HCT116 (cell line): Measurements from ENCODE around the gene CALML6. TPM values are rescaled to one million over a fixed set of nuclear protein-coding genes. Genes with fewer than 3 reads are reported as not detected.

Experiments used
- ATAC-seq: fragments of 200-7000 bp; cut with Tn5 transposase; 2 replicates; pipeline ENCODE4 v1.9.1; 2020; ENCODE audit warnings: mild to moderate bottlenecking, moderate library complexity
- BruUV-seq: library from RNA; stranded (reverse); fragments of 400-500 nt; replicated peaks from 2 replicates; lab custom pipeline; 2021; lab: Mats Ljungman, UMichigan
- CTCF ChIA-PET: fragments of 300-600 bp; sonication (Branson Sonifier 250); formaldehyde crosslinking; loops from one replicate; lab custom pipeline; 2021; ENCODE audit warnings: antibody characterized with exemption; lab: Charles Lee
- POLR2A ChIA-PET: fragments of 300-600, 350-600 bp; sonication (Branson Sonifier 250); formaldehyde crosslinking; loops from one replicate; lab custom pipeline; 2021; ENCODE audit warnings: antibody characterized with exemption; lab: Charles Lee
- RAD21 ChIA-PET, 2 experiments: fragments of 300-600 bp; sonication (Branson Sonifier 250); formaldehyde crosslinking; loops; one replicate each; lab custom pipeline; 2023; ENCODE audit warnings: low total read pairs in 2 of 2; ENCODE audit not compliant: uncharacterized antibody in 2 of 2, unreplicated experiment in 2 of 2, low non-redundant PET in 1 of 2; lab: Charles Lee
- DNase-seq: peaks from one replicate; pipeline ENCODE4 v3.0.0-alpha.2; 2010; ENCODE audit warnings: low read depth, low spot score
- H2AFZ ChIP-seq: fragments of 200-600 bp; shearing (Covaris generic), sonication (generic); 2 replicates; pipeline ENCODE4 v1.6.1; 2017; ENCODE audit warnings: low read depth, mixed run types, mixed read lengths, antibody characterized with exemption, low read length; ENCODE audit not compliant: poor library complexity, severe bottlenecking
- H3K27ac ChIP-seq: 2 replicates; pipeline ENCODE4 v1.5.1; 2012; ENCODE audit warnings: low read depth, low read length
- H3K27me3 ChIP-seq: fragments of 200-600 bp; sonication (generic); 2 replicates; pipeline ENCODE4 v1.6.1; 2016; ENCODE audit warnings: mixed run types, low read length, mixed read lengths; ENCODE audit not compliant: insufficient read depth
- H3K36me3 ChIP-seq, 2 experiments: fragments of 200-500 bp in 1 of 2; fragments of 200-600 bp in 1 of 2; sonication (Bioruptor generic) in 1 of 2; sonication (generic) in 1 of 2; 2 replicates each; pipeline versions ENCODE4 v1.5.1 to v1.6.1; 2014 to 2016; ENCODE audit warnings: low read length in 2 of 2, inconsistent platforms in 1 of 2, mixed read lengths in 1 of 2, mixed run types in 1 of 2; ENCODE audit not compliant: insufficient read depth in 2 of 2, control insufficient read depth in 1 of 2
- H3K4me1 ChIP-seq, 2 experiments: fragments of 200-600 bp in 1 of 2; sonication (generic) in 1 of 2; 2 replicates each; pipeline versions ENCODE4 v1.5.1 to v1.6.1; 2012 to 2017; ENCODE audit warnings: low read length in 2 of 2, inconsistent platforms in 1 of 2, mild to moderate bottlenecking in 1 of 2, mixed read lengths in 1 of 2, mixed run types in 1 of 2, moderate library complexity in 1 of 2; ENCODE audit not compliant: insufficient read depth in 2 of 2, control insufficient read depth in 1 of 2
- H3K4me2 ChIP-seq: fragments of 200-600 bp; sonication (generic); 2 replicates; pipeline ENCODE4 v1.6.1; 2017; ENCODE audit warnings: mixed run types, low read length, mixed read lengths
- H3K4me3 ChIP-seq, 2 experiments: fragments of 200-600 bp in 1 of 2; sonication (generic) in 1 of 2; replicated peaks in 1 of 2; 2 replicates each; pipeline ENCODE4 v1.5.1; 2011 to 2016; ENCODE audit warnings: low read length in 2 of 2, control low read depth in 1 of 2, low read depth in 1 of 2, mild to moderate bottlenecking in 1 of 2, mixed read lengths in 1 of 2, mixed run types in 1 of 2
- H3K79me2 ChIP-seq: fragments of 200-600 bp; sonication (generic); 2 replicates; pipeline ENCODE4 v1.6.1; 2017; ENCODE audit warnings: mild to moderate bottlenecking, mixed run types, low read length, moderate library complexity, mixed read lengths; ENCODE audit not compliant: insufficient read depth
- H3K9ac ChIP-seq: fragments of 200-600 bp; sonication (generic); 2 replicates; pipeline ENCODE4 v1.6.1; 2016; ENCODE audit warnings: low read length, mixed read lengths
- H3K9me2 ChIP-seq: fragments of 200-600 bp; sonication (generic), shearing (Covaris generic); 2 replicates; pipeline ENCODE4 v1.6.1; 2017; ENCODE audit warnings: mixed run types, mild to moderate bottlenecking, moderate library complexity; ENCODE audit not compliant: insufficient read depth
- H3K9me3 ChIP-seq, 2 experiments: fragments of 200-500 bp in 1 of 2; fragments of 200-600 bp in 1 of 2; sonication (Bioruptor generic) in 1 of 2; sonication (generic) in 1 of 2; 2 replicates each; pipeline ENCODE4 v1.6.1; 2014 to 2017; ENCODE audit warnings: low read length in 2 of 2, mixed read lengths in 2 of 2, inconsistent platforms in 1 of 2, low read depth in 1 of 2, mild to moderate bottlenecking in 1 of 2, mixed run types in 1 of 2, moderate library complexity in 1 of 2; ENCODE audit not compliant: control insufficient read depth in 1 of 2, insufficient read depth in 1 of 2
- H4K20me1 ChIP-seq: fragments of 200-600 bp; sonication (generic), shearing (Covaris generic); 2 replicates; pipeline ENCODE4 v1.6.1; 2017; ENCODE audit warnings: mixed run types, mild to moderate bottlenecking, moderate library complexity; ENCODE audit not compliant: insufficient read depth
- CBX3 ChIP-seq: IDR thresholded peaks from 2 replicates; pipeline ENCODE4 v1.6.1; 2012; ENCODE audit warnings: low read depth
- CEBPB ChIP-seq: IDR thresholded peaks from 2 replicates; pipeline ENCODE4 v1.6.1; 2012; ENCODE audit warnings: low read depth
- EGR1 ChIP-seq: IDR thresholded peaks from 2 replicates; pipeline ENCODE4 v1.6.1; 2012; ENCODE audit warnings: low read depth
- POLR2A ChIP-seq: IDR thresholded peaks from 2 replicates; pipeline ENCODE4 v1.7.0; 2011; ENCODE audit warnings: borderline replicate concordance; ENCODE audit not compliant: insufficient read depth, insufficient read length; ENCODE audit errors: extremely low read depth
- POLR2AphosphoS5 ChIP-seq: IDR thresholded peaks from 2 replicates; pipeline ENCODE4 v1.6.1; 2011; ENCODE audit warnings: mild to moderate bottlenecking, low read depth, low read length, moderate library complexity
- SIN3A ChIP-seq: IDR thresholded peaks from 2 replicates; pipeline ENCODE4 v1.6.1; 2012; ENCODE audit warnings: low read depth
- YY1 ChIP-seq: IDR thresholded peaks from 2 replicates; pipeline ENCODE4 v1.6.1; 2011; ENCODE audit warnings: low read length, low read depth, moderate library complexity, mild to moderate bottlenecking; ENCODE audit not compliant: insufficient replicate concordance; ENCODE audit errors: extremely low read depth
- ZBTB33 ChIP-seq: IDR thresholded peaks from 2 replicates; pipeline ENCODE4 v1.6.1; 2011; ENCODE audit warnings: mild to moderate bottlenecking, low read length, moderate library complexity; ENCODE audit not compliant: insufficient replicate concordance; ENCODE audit errors: extremely low read depth
- intact Hi-C: fragments of 100-400 bp; cut with micrococcal nuclease; formaldehyde crosslinking; loops from 2 replicates; pipeline ENCODE4 v1.10.0; 2022
- total RNA-seq: library from RNA; stranded (reverse); gene quantifications from one replicate; pipeline ENCODE4 v1.2.1, GENCODE V29; 2021; ENCODE audit not compliant: unreplicated experiment

Gene CALML6
- total RNA-seq, 1 experiment from 2014 or later: 2.3 TPM

- TF ChIP-seq ZBTB33 (no peak), POLR2AphosphoS5 (no peak), POLR2A (no peak), EGR1 (no peak)
These were observed 27.1 kb downstream of the CALML6 start (continued) for GRCh38 chr1:1941868-1942752.

GRCh38 chr1:1942753-1943656 lies 27.9 kb downstream of the CALML6 start:
- BruUV-seq: no TSS peak
- POLR2A ChIA-PET: interaction anchor here (1.0 kb wide), 1 partner anchor 106 kb away, joined by 3 read pairs; no protein-coding TSS in a partner anchor
- H3K9me3 ChIP-seq: no peaks in the 10 kb centered on the region
- H3K79me2 ChIP-seq: no peaks in the 10 kb centered on the region
- H3K27ac ChIP-seq: no peak overlapping the region; the same call in 1 of the 2 replicates
- TF ChIP-seq POLR2AphosphoS5 (no peak), YY1 (no peak), ZBTB33 (no peak), CEBPB (no peak), EGR1 (no peak), SIN3A (no peak), CBX3 (no peak)
- TF ChIP-seq, all 23 proteins: peak for 0
- Histone ChIP-seq H3K27me3 (no peaks in the 10 kb centered on the region), H3K4me3 (no peak overlapping the region), H2AFZ (no peak overlapping the region), H3K9ac (no peak overlapping the region), H3K4me2 (peak overlapping the region; percentile 91; the same call in 1 of the 2 replicates), H4K20me1 (no peaks in the 10 kb centered on the region), H3K36me3 (no peaks in the 10 kb centered on the region), H3K4me1 (peaks cover 0 to 10% of the 10 kb centered on the region in 2 experiments; a peak in 1 of 4 replicates), H3K9me2 (no peaks in the 10 kb centered on the region)
- no peak for DNase-seq
- intact Hi-C loops: no loop called here
- RAD21 ChIA-PET: no interaction called here
- CTCF ChIA-PET: interaction anchor here (2.0 to 2.8 kb wide), 2 partner anchors 16 to 102 kb away, joined by 5 to 52 read pairs; no protein-coding TSS in a partner anchor
- no peak for ATAC-seq
